ENCODE data around the gene IP6K2.

GRCh38 chr3:48708481-48708889, 8.5 kb downstream of the IP6K2 start:
- TF ChIP-seq MAX (IDR thresholded peaks at IDR 0.05) = no peak
- TF ChIP-seq TAF1 (IDR thresholded peaks at IDR 0.05; ENCODE audit: low read depth) = no peak
- no peak for TF ChIP-seq EGR1 (IDR thresholded peaks at IDR 0.05)
- TF ChIP-seq TCF12 (IDR thresholded peaks at IDR 0.05; ENCODE audit: low read depth) = no peak
